Stimulated activated CD8-positive, alpha-beta memory T cell treated with anti-CD3 and anti-CD28 coated beads, Interleukin-7, amount 100 ng/mL, for 48 hours (primary cell): ENCODE data around the gene PSMD12.
"Not testable (repeated sequence)": the region's sequence is repeated elsewhere in the genome, so short reads cannot be mapped to it uniquely, and the experiment has no call there.

Experiments
- DNase-seq, 2 donors: peaks; one replicate each; pipeline ENCODE4 v3.0.0-alpha.2; 2020; ENCODE audit warnings: low read depth in 1 of 2; ENCODE audit errors: extremely low read depth in 1 of 2

Gene PSMD12

DNA sequence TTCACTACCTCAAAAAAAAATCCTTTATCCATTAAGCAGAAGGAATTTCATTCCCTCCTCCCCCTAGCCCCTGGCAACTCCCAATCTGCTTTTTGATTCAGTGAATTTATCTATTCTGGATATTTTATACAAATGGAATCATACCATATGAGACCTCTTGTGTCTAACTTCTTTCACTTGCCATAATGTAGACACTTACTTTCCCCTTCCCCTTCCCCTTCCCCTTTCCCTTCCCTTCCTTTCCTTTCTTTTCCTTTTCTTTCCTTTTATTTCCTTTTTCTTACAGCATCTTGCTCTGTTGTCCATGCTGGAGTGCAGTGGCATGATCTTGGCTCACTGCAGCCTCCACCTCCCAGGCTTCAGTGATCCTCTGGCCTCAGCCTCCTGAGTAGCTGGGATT is 50.5 kb downstream of the PSMD12 start:
- DNase-seq = no peak

DNA sequence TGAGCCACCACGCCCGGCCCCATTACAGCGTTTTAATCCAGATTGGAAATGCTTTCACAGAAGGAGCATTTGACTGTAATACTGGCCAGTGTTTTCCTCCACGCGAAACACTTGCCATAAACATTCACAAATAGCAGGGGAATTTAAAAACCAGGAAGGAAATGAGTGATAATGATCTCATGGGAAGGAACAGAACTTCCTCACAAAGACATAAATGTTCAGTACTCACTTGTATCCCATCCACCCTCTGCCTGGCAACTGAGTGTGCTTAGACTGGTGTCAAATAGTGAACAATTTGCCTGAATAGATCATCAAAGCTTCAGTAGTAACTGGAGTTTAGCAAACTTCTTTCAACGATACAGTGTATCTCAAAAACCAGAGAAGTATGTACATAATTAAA is 54.1 kb downstream of the PSMD12 start:
- no peak for DNase-seq

DNA sequence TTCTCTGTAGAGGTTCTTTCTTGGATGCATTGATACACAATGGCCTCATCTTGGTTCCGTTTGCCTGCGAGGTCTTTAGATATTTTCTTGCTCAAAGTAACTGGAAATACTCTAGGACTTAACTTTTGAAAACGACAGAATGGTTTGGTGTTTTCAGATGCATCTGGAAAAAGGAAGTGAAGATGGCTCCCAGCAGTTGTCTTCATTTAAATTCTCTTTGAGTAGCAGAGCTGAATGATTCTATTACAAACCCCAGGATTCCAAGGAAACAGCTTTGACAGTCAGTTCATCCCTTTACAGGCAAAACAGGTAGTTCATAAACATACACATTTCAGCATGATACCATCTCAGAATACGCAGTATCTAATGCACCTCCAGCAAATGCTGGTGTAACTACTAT is 54.8 kb downstream of the PSMD12 start:
- no peak for DNase-seq

- no peak for DNase-seq
Measured at GRCh38 chr17:67310406-67310805, 56.0 kb downstream of the PSMD12 start.

DNA sequence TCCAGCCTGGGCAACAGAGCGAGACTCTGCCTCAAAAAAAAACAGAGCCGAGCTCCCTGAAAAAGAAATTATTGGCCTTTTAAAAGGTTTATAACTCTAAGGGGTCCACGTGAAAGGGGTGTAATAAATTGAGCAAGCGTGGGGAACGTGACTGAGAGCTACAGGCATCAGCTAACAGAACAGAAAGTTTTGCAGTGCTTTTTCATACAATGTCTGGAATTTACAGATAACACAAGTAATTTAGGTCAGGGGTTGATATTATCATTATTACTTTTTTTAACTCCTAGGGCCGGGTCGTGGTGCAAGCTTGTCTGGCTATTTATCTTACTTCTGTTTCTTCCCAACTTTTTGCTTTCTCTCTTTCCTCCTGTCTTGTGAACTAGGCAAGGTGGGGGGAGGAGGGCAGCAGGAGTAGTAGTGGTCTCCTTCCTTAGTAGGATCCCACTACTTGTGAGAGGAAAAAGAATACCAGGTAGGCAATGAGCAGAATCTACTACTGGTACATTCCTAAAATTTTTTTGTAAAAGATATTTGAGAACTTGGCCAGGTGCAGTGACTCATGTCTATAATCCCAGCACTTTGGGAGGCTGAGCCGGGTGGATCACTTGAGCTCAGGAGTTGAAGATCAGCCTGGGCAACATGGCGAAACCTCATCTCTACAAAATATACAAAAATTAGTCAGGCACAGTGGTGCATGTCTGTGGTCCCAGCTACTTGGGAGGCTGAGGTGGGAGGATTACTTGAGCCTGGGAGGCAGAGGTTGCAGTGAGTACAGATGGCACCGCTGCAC is 60.7 kb downstream of the PSMD12 start:
- not testable (repeated sequence) for DNase-seq

GRCh38 chr17:67297454-67297960 is 68.9 kb downstream of the PSMD12 start:
- DNase-seq = no peak

- no peak for DNase-seq
Measured at GRCh38 chr17:67294451-67295199, 71.8 kb downstream of the PSMD12 start.

DNA sequence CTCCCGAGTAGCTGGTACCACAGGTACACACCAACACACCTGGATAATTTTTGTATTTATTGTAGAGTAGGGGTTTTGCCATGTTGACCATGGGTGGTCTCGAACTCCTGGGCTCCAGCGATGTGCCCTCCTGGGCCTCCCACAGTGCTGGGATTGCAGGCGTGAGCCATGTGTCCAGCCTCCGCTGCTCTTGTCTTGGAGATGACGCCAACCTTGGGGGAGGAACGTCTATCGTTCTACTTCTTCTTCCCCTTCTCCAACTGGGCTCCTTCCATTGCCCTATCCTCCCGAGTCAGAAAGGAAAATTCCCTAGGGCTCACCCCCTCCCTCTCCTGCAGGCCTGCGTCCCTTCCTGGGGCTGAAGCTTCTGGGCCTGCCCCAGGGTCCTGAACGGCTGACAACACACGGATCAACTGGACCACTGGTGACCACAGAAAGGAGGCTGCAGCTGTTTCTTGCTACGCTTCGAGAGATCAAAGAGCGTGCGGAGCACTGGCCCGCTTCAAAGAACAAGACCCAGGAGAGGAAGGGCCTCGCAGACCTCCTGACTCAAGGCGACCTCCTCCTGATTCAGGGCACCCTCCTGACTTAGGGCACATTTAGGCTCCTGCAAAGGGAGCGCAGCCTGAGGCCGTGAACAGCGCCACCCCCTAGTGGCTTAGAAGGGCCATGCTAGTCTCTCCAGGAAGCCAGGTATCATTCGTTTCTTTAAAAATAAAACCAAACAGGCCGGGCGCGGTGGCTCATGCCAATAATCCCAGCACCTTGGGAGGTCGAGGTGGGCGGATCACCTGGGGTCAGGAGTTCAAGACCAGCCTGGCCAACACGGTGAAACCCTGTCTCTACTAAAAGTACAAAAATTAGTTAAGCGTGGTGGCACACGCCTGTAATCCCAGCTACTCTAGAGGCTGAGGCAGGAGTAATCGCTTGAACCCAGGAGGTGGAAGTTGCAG is 72.8 kb downstream of the PSMD12 start:
- peak; percentile 33 to 36 for DNase-seq

GRCh38 chr17:67290711-67291291 is 75.6 kb downstream of the PSMD12 start:
- no peak for DNase-seq

- no peak for DNase-seq
Measured at GRCh38 chr17:67290244-67290643, 76.1 kb downstream of the PSMD12 start.

DNA sequence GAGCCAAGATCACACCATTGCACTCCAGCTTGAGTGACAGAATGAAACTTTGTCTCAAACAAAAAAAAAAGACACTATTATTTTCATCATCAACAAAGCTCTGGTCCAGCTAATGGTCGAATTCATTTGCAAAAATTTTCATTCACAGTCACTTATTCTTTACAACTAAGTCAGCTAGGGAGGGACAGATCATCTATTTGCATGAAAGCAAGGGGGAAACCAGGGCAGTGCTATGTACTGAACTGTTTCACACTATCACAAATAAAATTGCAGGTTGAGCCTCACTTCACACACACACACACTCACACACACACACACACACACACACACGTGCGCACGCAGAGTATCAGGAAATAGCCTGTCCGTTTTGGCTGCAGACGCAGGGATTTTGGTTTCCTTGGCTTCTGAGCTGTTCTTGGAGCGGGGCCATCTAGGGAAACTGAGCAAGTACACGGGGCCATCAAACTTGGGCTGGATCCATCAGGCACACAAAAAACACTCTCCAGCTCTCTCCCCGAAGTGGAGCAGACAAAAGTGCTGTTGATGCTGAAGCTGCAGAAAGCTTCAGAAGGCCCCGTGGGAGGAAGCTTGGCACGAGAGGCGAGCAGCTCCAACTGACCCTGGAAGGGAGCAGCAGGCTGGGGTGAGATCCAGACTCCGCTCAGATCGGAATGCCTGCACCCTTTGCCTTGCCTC is 77.0 kb downstream of the PSMD12 start:
- no peak for DNase-seq
